ENCODE results near the gene KIF26B.

Gene KIF26B

GRCh38 chr1:245448975-245449431 lies 294.2 kb downstream of the KIF26B start:
- Histone ChIP-seq H3K4me2 (ENCODE audit: low read depth, low read length) (no peak overlapping the region), H3K4me3 (ENCODE audit: low read length) (no peak overlapping the region), H2AFZ (ENCODE audit: low read length) (no peak overlapping the region), H3K36me3 (replicated peaks; ENCODE audit: insufficient read depth, low read length) (no peaks in the 10 kb centered on the region), H3K27ac (ENCODE audit: low read length) (no peak overlapping the region), H3K27me3 (replicated peaks; ENCODE audit: insufficient read depth, low read length) (no peaks in the 10 kb centered on the region), H3K9me3 (replicated peaks; ENCODE audit: insufficient read depth, low read length) (no peaks in the 10 kb centered on the region), H3K4me1 (ENCODE audit: low read length) (no peaks in the 10 kb centered on the region), H3K9me2 (replicated peaks; ENCODE audit: insufficient read depth, low read length) (no peaks in the 10 kb centered on the region), H3K9ac (ENCODE audit: low read length) (no peak overlapping the region), H3F3A (ENCODE audit: insufficient read depth, low read length) (no peaks in the 10 kb centered on the region), H4K20me1 (ENCODE audit: insufficient read depth, low read length) (no peaks in the 10 kb centered on the region), H3K79me2 (ENCODE audit: low read length) (no peaks in the 10 kb centered on the region)
- TF ChIP-seq EZH2phosphoT487 (IDR thresholded peaks at IDR 0.05; ENCODE audit: low read length) = no peak
- no peak for TF ChIP-seq CTCF (IDR thresholded peaks at IDR 0.05; ENCODE audit: low read length)
- no peak for TF ChIP-seq EZH2 (optimal IDR thresholded peaks at IDR 0.05; ENCODE audit: low read depth, low read length)
- no peak for DNase-seq

GRCh38 chr1:245453541-245453940 lies 298.8 kb downstream of the KIF26B start:
- Histone ChIP-seq H3K9me3 (replicated peaks; ENCODE audit: insufficient read depth, low read length) (no peaks in the 10 kb centered on the region), H3F3A (ENCODE audit: insufficient read depth, low read length) (no peaks in the 10 kb centered on the region), H3K4me3 (ENCODE audit: low read length) (no peak overlapping the region), H3K27me3 (replicated peaks; ENCODE audit: insufficient read depth, low read length) (no peaks in the 10 kb centered on the region), H3K9ac (ENCODE audit: low read length) (no peak overlapping the region), H3K79me2 (ENCODE audit: low read length) (no peaks in the 10 kb centered on the region), H3K27ac (ENCODE audit: low read length) (no peak overlapping the region), H3K9me2 (replicated peaks; ENCODE audit: insufficient read depth, low read length) (no peaks in the 10 kb centered on the region), H3K36me3 (replicated peaks; ENCODE audit: insufficient read depth, low read length) (no peaks in the 10 kb centered on the region), H4K20me1 (ENCODE audit: insufficient read depth, low read length) (no peaks in the 10 kb centered on the region), H3K4me1 (ENCODE audit: low read length) (no peaks in the 10 kb centered on the region), H3K4me2 (ENCODE audit: low read depth, low read length) (no peak overlapping the region), H2AFZ (ENCODE audit: low read length) (no peak overlapping the region)
- TF ChIP-seq CTCF (IDR thresholded peaks at IDR 0.05; ENCODE audit: low read length) = no peak
- TF ChIP-seq EZH2 (optimal IDR thresholded peaks at IDR 0.05; ENCODE audit: low read depth, low read length) = no peak
- no peak for TF ChIP-seq EZH2phosphoT487 (IDR thresholded peaks at IDR 0.05; ENCODE audit: low read length)
- no peak for DNase-seq

- TF ChIP-seq EZH2 (optimal IDR thresholded peaks at IDR 0.05; ENCODE audit: low read depth, low read length) (no peak), EZH2phosphoT487 (IDR thresholded peaks at IDR 0.05; ENCODE audit: low read length) (no peak), CTCF (IDR thresholded peaks at IDR 0.05; ENCODE audit: low read length) (no peak)
- Histone ChIP-seq H3K9me3 (replicated peaks; ENCODE audit: insufficient read depth, low read length) (no peaks in the 10 kb centered on the region), H3K27me3 (replicated peaks; ENCODE audit: insufficient read depth, low read length) (no peaks in the 10 kb centered on the region), H3K36me3 (replicated peaks; ENCODE audit: insufficient read depth, low read length) (no peaks in the 10 kb centered on the region), H4K20me1 (ENCODE audit: insufficient read depth, low read length) (no peaks in the 10 kb centered on the region), H3K4me1 (ENCODE audit: low read length) (no peaks in the 10 kb centered on the region), H3K9me2 (replicated peaks; ENCODE audit: insufficient read depth, low read length) (no peaks in the 10 kb centered on the region), H3K9ac (ENCODE audit: low read length) (no peak overlapping the region), H3K27ac (ENCODE audit: low read length) (no peak overlapping the region), H3K79me2 (ENCODE audit: low read length) (no peaks in the 10 kb centered on the region), H3F3A (ENCODE audit: insufficient read depth, low read length) (no peaks in the 10 kb centered on the region), H3K4me2 (ENCODE audit: low read depth, low read length) (no peak overlapping the region), H3K4me3 (ENCODE audit: low read length) (no peak overlapping the region), H2AFZ (ENCODE audit: low read length) (no peak overlapping the region)
- DNase-seq = no peak
Observed at GRCh38 chr1:245454051-245454450, 299.3 kb downstream of the KIF26B start.

Data from MM.1S (cell line).